Measurements from ENCODE around the gene TGOLN2. TPM values are rescaled to one million over a fixed set of nuclear protein-coding genes. Genes with fewer than 3 reads are reported as not detected.

TGOLN2 gene
- total and polyA plus RNA-seq, 4 donors, result 56.7 to 114 (median 67.5) TPM

DNA sequence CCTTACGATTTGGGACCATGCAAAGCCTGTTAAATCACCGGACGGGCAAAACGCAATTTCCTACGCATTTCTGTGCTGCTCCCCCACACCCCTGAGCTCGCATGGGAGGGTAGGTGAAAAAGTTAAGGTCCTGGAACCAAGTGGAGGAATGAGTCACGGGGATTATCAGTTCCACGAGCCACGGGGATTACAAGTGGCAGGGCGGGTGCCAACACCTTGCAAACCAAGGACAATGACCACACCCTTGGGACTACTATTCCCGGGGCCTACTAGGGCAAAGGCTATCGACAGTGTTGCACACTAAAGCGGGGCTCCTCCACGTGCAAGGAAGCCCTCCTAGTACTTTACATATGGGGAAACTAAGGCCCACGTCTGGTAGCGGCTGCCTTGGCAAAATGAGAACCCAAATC is 26.1 kb upstream of the TGOLN2 start:
- WGBS, result 6% methylated on average over 16 of the region's 16 CpGs
- no peak for DNase-seq (ENCODE audit: low spot score)
- Histone ChIP-seq H3K4me1 (ENCODE audit: control insufficient read depth in 4 of 4, insufficient read depth in 4 of 4, low read length in 3 of 4) (peaks cover 6 to 24% (median 16%) of the 10 kb centered on the region in 4 donors), H3K9ac (ENCODE audit: low read depth in 1 of 2, low read length in 2 of 2) (peak overlapping the region; percentile 42 to 90), H3K27ac (ENCODE audit: low read depth in 1 of 2, low read length in 2 of 2) (peak overlapping the region; percentile 73 to 85), H3K36me3 (ENCODE audit: control insufficient read depth in 4 of 4, insufficient read depth in 3 of 4, low read depth in 1 of 4, low read length in 3 of 4) (peaks cover 3 to 33% (median 27%) of the 10 kb centered on the region in 4 donors), H3K4me3 (ENCODE audit: low read depth in 1 of 3, low read length in 3 of 3) (peak overlapping the region; percentile 68 to 86 (median 83)), H3K27me3 (ENCODE audit: control insufficient read depth in 4 of 4, insufficient read depth in 4 of 4, low read length in 3 of 4) (no peaks in the 10 kb centered on the region), H3K9me3 (ENCODE audit: control insufficient read depth in 4 of 4, low read length in 3 of 4) (no peaks in the 10 kb centered on the region)
- peak in 1 of 2 donors; percentile 67 for TF ChIP-seq RXRA (IDR thresholded peaks at IDR 0.05)
- TF ChIP-seq MAX (IDR thresholded peaks at IDR 0.05), result peak; percentile 35
- peak in 1 of 2 donors; percentile 35 for TF ChIP-seq HNF4A (conservative IDR thresholded peaks at IDR 0.05)
- TF ChIP-seq, protein P1, sequence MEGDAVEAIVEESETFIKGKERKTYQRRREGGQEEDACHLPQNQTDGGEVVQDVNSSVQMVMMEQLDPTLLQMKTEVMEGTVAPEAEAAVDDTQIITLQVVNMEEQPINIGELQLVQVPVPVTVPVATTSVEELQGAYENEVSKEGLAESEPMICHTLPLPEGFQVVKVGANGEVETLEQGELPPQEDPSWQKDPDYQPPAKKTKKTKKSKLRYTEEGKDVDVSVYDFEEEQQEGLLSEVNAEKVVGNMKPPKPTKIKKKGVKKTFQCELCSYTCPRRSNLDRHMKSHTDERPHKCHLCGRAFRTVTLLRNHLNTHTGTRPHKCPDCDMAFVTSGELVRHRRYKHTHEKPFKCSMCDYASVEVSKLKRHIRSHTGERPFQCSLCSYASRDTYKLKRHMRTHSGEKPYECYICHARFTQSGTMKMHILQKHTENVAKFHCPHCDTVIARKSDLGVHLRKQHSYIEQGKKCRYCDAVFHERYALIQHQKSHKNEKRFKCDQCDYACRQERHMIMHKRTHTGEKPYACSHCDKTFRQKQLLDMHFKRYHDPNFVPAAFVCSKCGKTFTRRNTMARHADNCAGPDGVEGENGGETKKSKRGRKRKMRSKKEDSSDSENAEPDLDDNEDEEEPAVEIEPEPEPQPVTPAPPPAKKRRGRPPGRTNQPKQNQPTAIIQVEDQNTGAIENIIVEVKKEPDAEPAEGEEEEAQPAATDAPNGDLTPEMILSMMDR (IDR thresholded peaks at IDR 0.05; ENCODE audit: low read depth, low read length, missing input control), result no peak
- no peak for TF ChIP-seq TAF1 (conservative IDR thresholded peaks at IDR 0.05)
- TF ChIP-seq FOXA1 (IDR thresholded peaks at IDR 0.05), result no peak
- TF ChIP-seq, protein P2, sequence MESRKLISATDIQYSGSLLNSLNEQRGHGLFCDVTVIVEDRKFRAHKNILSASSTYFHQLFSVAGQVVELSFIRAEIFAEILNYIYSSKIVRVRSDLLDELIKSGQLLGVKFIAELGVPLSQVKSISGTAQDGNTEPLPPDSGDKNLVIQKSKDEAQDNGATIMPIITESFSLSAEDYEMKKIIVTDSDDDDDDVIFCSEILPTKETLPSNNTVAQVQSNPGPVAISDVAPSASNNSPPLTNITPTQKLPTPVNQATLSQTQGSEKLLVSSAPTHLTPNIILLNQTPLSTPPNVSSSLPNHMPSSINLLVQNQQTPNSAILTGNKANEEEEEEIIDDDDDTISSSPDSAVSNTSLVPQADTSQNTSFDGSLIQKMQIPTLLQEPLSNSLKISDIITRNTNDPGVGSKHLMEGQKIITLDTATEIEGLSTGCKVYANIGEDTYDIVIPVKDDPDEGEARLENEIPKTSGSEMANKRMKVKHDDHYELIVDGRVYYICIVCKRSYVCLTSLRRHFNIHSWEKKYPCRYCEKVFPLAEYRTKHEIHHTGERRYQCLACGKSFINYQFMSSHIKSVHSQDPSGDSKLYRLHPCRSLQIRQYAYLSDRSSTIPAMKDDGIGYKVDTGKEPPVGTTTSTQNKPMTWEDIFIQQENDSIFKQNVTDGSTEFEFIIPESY (IDR thresholded peaks at IDR 0.05), result no peak
- no peak for TF ChIP-seq FOXA2 (IDR thresholded peaks at IDR 0.05)
- peak in 1 of 2 donors; percentile 45 for TF ChIP-seq JUND (IDR thresholded peaks at IDR 0.05)
- TF ChIP-seq NR2F2 (IDR thresholded peaks at IDR 0.05), result no peak

DNA sequence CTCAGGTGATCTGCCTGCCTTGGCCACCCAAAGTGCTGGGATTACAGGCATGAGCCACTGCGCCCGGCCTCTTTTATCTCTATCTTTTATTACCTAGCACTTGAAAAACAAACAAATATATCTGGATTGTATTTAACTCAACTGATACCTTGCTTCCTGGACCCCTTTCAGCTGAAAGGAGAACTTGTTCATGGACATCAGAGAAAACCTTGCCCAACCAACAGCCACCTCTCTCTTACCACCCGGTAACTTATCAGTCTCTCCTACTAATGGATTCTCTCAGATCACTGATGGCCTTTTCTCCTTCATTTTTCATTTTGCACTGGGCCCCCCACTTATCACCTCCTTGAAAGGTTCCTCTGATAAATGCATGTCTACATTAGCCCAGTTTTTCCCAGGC is 19.8 kb upstream of the TGOLN2 start:
- H3K36me3 ChIP-seq (ENCODE audit: control insufficient read depth in 4 of 4, insufficient read depth in 3 of 4, low read depth in 1 of 4, low read length in 3 of 4), result peaks cover 7 to 68% (median 57%) of the 10 kb centered on the region in 4 donors
- 85% methylated on average over 3 of the region's 3 CpGs for WGBS
- no peak overlapping the region for H3K9ac ChIP-seq (ENCODE audit: low read depth in 1 of 2, low read length in 2 of 2)
- TF ChIP-seq EGR1 (IDR thresholded peaks at IDR 0.05; ENCODE audit: low read depth in 2 of 2), result no peak
- no peak for TF ChIP-seq ATF3 (IDR thresholded peaks at IDR 0.05)
- no peak for TF ChIP-seq FOXA2 (IDR thresholded peaks at IDR 0.05)
- TF ChIP-seq RAD21 (IDR thresholded peaks at IDR 0.05), result no peak
- no peak for TF ChIP-seq MAX (IDR thresholded peaks at IDR 0.05)
- no peak for TF ChIP-seq FOXA1 (IDR thresholded peaks at IDR 0.05)
- no peak for TF ChIP-seq HNF4A (conservative IDR thresholded peaks at IDR 0.05)
- no peak for TF ChIP-seq TAF1 (conservative IDR thresholded peaks at IDR 0.05)
- TF ChIP-seq NR2F2 (IDR thresholded peaks at IDR 0.05), result no peak
- no peak for TF ChIP-seq YY1 (IDR thresholded peaks at IDR 0.05)
- TF ChIP-seq, protein P2 (IDR thresholded peaks at IDR 0.05), result no peak
- peaks cover 0 to 1% (median 0%) of the 10 kb centered on the region in 4 donors for H3K4me1 ChIP-seq (ENCODE audit: control insufficient read depth in 4 of 4, insufficient read depth in 4 of 4, low read length in 3 of 4)
- no peak overlapping the region for H3K27ac ChIP-seq (ENCODE audit: low read depth in 1 of 2, low read length in 2 of 2)
- no peak overlapping the region for H3K4me3 ChIP-seq (ENCODE audit: low read depth in 1 of 3, low read length in 3 of 3)
- no peak for DNase-seq (ENCODE audit: low spot score)
- H3K27me3 ChIP-seq (ENCODE audit: control insufficient read depth in 4 of 4, insufficient read depth in 4 of 4, low read length in 3 of 4), result no peaks in the 10 kb centered on the region
- no peaks in the 10 kb centered on the region for H3K9me3 ChIP-seq (ENCODE audit: control insufficient read depth in 4 of 4, low read length in 3 of 4)
